Left hindlimb (tissue), 1 donor: ENCODE measurements around the gene ITGA8.
"Not testable (repeated sequence)": the region's sequence is repeated elsewhere in the genome, so short reads cannot be mapped to it uniquely, and the experiment has no call there.

Experiments
- DNase-seq: peaks from one replicate; pipeline ENCODE4 v3.0.0-alpha.2; 2018

ITGA8 gene

GRCh38 chr10:15719899-15720634 lies at the start of gene ITGA8:
TSS of gene ITGA8 (minus strand) at chr10:15719922. CDS start at chr10:15719771, 151 bp downstream.
- DNase-seq: peak; percentile 72

GRCh38 chr10:15764892-15765454 lies 45.3 kb upstream of the ITGA8 start:
- DNase-seq: no peak

GRCh38 chr10:15763006-15763405 lies 43.3 kb upstream of the ITGA8 start:
- no peak for DNase-seq

GRCh38 chr10:15762239-15762638 lies 42.5 kb upstream of the ITGA8 start:
- DNase-seq: not testable (repeated sequence)

GRCh38 chr10:15761224-15761623 lies 41.5 kb upstream of the ITGA8 start:
- not testable (repeated sequence) for DNase-seq

GRCh38 chr10:15760681-15761080 lies 41.0 kb upstream of the ITGA8 start:
- no peak for DNase-seq

- no peak for DNase-seq
Observed at GRCh38 chr10:15759265-15759664, 39.5 kb upstream of the ITGA8 start.

GRCh38 chr10:15758618-15759017 lies 38.9 kb upstream of the ITGA8 start:
- DNase-seq: no peak

- no peak for DNase-seq
Observed at GRCh38 chr10:15754937-15755336, 35.2 kb upstream of the ITGA8 start.

GRCh38 chr10:15751046-15751445 lies 31.3 kb upstream of the ITGA8 start:
- no peak for DNase-seq

GRCh38 chr10:15748126-15748525 lies 28.4 kb upstream of the ITGA8 start:
- DNase-seq: peak; percentile 71

- DNase-seq: no peak
Observed at GRCh38 chr10:15747632-15748031, 27.9 kb upstream of the ITGA8 start.

GRCh38 chr10:15745751-15746150 lies 26.0 kb upstream of the ITGA8 start:
- DNase-seq: peak; percentile 84

GRCh38 chr10:15744217-15744865 lies 24.6 kb upstream of the ITGA8 start:
- no peak for DNase-seq

GRCh38 chr10:15743443-15743842 lies 23.7 kb upstream of the ITGA8 start:
- no peak for DNase-seq

GRCh38 chr10:15742836-15743235 lies 23.1 kb upstream of the ITGA8 start:
- DNase-seq: no peak

- DNase-seq: no peak
Observed at GRCh38 chr10:15742102-15742501, 22.4 kb upstream of the ITGA8 start.

- no peak for DNase-seq
Observed at GRCh38 chr10:15741581-15741980, 21.9 kb upstream of the ITGA8 start.

- no peak for DNase-seq
Observed at GRCh38 chr10:15740261-15740660, 20.5 kb upstream of the ITGA8 start.

- peak; percentile 63 for DNase-seq
Observed at GRCh38 chr10:15739254-15739970, 19.7 kb upstream of the ITGA8 start.

- peak; percentile 80 for DNase-seq
Observed at GRCh38 chr10:15738270-15738925, 18.7 kb upstream of the ITGA8 start.

- DNase-seq: no peak
Observed at GRCh38 chr10:15737656-15738055, 17.9 kb upstream of the ITGA8 start.

GRCh38 chr10:15735763-15736162 lies 16.0 kb upstream of the ITGA8 start:
- peak; percentile 87 for DNase-seq
